T follicular helper cell (primary cell): ENCODE measurements around the gene LRRK1.

Experiments used
- DNase-seq: peaks from one replicate; pipeline ENCODE4 v3.0.0-alpha.2; 2020; ENCODE audit warnings: low read depth

LRRK1 gene

DNA sequence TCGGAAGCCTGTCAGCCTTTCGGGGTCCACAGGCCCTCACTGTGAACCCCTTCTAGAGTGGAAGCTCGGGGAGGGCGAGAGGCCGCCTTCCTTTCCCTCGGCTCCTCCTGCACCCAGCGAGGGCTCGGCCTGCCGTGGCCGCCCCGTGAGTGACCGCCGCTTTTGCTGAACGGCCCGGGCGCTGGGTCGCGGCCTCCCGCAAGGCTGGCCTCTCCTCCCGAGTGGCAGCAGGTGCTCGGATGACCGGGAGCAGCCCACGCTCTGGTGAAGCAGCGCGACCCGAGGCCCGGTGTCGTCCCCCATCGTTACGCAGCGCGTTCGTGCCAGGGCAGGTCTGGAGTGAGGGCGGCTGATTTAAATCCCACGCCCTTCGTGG lies 53.8 kb downstream of the LRRK1 start:
- no peak for DNase-seq

DNA sequence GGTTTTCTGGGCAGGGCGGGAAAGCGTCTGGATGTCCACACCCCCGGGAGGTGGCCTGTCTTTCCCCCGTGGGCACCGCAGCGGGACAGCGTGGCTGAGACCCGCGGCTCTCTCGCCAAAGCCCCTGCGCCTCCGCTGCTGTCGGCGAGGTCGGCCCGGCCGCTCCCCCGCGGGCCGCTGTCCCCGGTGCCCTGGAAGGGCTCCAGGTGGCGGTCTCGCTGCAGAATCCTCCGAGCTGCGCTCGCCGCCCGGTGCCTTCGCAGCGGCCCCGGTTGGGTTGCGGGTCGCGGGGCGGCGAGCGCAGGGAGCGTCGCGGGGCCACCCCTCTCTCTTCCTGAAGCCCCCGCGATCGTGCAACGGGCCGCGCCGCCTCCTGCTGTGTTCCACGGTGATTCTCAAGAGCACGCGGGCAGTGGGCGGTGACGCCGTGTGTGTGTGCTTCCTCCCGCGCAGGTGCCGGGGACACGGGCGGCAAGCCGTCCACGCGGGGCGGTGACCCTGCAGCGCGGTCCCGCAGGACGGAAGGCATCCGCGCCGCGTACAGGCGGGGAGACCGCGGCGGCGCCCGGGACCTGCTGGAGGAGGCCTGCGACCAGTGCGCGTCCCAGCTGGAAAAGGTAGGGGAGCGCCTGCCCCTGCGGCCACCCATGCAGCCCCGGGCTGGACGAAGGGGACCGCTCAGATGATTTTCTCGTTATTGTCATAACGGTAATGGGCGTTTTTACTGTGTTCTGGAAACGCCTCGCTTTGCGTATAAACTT lies 54.4 kb downstream of the LRRK1 start:
- no peak for DNase-seq

DNA sequence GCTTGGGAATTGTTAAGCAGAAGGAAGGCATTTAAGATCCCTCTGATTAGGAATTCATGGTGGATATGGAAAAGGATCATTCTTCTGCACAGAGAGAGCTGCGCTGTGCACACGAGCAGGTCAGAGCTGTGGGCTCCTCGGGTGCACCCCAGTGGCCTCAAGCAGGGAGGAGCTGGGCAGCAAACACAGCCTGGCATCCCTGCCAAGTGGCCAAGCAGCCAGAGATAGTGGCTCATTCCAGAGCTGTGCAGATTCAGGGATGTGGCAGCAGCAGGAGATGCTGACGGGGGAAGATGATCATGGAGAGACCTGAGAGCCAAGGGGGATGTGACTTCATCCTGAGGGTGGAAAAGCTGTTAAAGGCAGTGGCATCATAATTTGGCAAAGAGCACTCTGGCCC lies 55.9 kb downstream of the LRRK1 start:
- no peak for DNase-seq

DNA sequence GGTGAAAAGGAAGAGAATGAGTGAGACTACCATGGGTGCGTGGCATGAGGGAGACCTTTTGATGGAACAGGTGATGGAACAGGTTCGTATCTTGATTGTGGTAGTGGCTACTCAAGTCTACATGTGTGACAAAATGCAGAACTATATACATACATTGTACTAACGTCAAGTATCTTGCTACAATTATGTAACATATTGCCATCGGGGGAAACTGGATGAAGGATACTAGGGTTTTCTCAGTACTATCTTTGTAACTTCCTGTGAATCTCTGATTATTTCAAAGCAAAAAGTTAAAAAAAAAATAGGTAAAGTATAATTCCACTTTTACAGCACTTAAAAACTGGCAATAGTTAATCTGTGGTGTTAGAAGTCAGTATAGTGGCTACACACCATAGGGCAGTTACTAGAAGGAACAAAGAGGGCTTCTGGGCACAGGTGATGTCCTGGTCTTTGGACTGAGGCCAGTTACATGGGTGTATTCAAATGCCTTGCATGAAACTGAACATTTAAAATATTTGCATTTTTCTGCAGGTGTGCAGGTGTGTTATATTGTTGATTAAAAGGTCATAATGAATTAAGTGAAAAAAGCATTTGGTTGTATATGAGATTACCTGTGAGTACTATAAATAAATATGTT lies 61.4 kb downstream of the LRRK1 start:
- no peak for DNase-seq

DNA sequence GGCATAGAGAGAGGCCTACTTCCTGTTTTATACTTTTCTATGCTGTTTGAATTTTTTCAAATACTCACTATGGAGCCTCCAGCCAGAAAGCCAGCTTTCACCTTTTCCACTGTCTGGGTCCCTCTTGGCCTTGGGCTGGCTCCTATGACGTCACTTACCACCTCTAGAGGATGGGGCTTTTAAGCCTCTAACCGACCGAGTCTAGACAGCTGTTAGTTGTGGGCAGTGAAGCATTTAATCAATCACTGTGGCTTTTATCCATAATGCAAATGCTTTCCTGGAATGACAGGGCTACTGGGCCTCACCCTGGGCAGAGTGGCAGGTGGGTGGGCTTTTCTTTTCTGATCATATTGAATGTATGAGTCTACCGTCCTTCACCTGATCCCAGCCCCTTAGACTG lies 61.9 kb downstream of the LRRK1 start:
- DNase-seq = no peak

DNA sequence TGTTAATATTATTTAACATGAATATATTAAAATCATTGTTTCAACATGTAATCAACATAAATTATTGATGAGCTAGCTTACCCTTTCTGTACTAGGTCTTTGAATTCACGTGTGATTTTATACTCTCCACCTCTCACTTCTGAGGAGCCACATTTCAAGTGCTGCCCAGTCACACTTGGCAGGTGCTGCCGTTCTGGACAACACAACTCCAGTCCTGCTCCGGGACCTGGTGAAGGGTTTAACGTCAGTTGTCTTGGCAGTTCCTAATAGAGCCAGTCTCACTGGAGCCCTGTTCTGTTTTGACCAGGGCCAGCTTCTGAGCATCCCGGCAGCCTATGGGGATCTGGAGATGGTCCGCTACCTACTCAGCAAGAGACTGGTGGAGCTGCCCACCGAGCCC lies 64.1 kb downstream of the LRRK1 start:
- DNase-seq = no peak

DNA sequence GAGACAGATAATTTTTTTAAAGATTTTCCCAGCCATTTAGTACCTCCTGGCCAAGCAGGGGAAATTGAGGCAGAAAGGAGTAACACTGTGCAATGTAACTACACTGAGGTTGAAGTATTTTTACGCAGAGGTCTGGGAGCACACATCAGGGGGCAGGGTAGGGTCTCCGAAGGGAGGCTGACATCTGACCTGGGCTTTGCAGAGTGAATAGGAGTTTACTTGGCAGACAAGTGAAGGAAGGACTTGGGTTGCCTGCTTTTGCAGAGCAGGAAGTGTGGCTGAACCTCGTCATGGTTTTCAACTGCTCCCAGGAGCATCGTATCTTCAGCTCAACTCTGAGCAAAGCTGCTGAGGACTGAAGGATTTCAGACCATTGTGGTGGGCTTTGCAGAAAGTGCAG lies 66.2 kb downstream of the LRRK1 start:
- DNase-seq = no peak

DNA sequence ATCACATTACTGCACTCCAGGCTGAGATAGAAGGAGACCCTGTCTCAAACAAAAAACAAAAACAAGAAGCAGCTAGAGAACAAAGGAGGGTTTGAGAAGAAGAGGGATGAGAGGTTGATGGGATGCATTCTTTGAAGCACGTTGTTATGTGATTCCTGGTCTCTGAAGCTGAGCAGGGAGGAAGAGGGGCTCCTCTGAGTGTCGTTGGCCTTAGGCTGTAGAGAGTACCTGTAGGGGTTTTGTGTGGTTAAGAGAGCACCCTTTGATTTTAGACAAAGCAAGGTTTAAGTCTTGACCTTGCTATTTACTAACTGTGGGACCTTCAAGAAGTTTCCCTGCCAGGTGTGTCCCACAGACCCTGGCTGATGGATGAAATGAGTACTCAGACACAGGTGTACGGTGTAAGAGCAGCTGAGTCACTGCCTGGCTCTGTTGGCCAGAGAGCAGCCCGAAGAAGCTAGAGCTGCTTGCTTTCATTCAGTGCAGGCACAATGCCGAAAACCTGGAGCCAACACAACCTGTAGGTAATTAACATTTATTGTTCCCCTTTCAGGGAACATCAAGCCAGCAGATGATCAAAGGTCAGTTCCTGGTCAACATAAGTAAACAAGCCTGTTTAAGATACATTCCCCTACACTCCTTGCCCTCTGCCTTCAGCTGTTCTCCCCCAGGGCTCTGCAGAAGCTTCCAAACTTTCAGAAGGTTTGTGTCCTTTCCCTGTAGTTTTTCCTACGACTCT lies 67.2 kb downstream of the LRRK1 start:
- no peak for DNase-seq

DNA sequence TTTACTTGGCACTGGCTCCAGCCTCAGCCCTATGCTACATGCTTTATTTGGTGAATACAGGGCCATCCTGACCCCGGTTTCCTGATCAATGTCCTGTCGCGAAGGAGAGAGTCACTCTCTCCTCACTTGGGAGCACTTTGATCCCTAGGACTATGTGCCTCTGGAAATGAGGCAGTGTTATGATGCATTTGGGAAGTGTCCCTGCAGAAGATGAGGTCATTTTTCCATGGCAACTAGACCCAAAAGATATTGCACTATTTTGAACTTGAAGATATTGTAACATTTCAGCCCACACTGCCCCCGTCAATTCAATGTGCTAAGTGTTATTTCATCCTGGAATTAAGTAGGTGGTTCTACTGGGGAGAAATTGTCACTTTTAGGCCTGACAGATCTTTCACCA lies 68.0 kb downstream of the LRRK1 start:
- no peak for DNase-seq

DNA sequence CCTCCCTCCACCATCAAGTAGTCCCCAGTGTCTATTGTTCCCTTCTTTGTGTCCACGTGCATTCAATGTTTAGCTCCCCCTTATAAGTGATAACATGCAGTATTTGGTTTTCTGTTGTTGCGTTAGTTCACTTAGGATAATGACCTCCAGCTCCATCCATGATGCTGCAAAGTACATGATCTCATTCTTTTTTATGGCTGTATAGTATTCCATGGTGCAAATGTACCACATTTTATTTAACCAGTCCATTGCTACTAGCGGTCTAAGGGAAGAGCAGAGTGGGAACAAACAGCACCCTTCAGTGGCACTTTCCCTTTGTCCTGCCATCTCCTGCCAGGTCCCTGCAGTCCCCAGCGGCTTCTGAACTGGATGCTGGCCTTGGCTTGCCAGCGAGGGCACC lies 69.1 kb downstream of the LRRK1 start:
- DNase-seq = no peak

DNA sequence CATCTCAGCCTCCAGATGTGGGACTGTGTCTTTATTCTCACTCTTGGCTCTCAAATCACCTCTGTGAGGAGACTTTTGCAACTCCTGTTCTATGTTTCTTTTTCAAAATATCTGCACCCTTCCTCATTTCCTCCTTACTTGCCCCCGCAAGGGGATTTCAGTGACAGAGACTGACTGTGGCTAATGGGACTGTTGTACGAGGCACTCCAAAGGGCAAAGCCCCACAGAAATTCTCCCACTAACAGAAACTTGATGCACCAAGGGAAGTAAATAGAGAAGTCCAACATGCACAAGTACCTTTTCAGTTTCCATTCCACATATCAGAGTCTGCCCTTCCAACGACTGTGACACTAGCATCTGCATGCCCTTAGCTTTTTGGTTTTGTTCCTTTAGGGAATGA lies 69.7 kb downstream of the LRRK1 start:
- no peak for DNase-seq

DNA sequence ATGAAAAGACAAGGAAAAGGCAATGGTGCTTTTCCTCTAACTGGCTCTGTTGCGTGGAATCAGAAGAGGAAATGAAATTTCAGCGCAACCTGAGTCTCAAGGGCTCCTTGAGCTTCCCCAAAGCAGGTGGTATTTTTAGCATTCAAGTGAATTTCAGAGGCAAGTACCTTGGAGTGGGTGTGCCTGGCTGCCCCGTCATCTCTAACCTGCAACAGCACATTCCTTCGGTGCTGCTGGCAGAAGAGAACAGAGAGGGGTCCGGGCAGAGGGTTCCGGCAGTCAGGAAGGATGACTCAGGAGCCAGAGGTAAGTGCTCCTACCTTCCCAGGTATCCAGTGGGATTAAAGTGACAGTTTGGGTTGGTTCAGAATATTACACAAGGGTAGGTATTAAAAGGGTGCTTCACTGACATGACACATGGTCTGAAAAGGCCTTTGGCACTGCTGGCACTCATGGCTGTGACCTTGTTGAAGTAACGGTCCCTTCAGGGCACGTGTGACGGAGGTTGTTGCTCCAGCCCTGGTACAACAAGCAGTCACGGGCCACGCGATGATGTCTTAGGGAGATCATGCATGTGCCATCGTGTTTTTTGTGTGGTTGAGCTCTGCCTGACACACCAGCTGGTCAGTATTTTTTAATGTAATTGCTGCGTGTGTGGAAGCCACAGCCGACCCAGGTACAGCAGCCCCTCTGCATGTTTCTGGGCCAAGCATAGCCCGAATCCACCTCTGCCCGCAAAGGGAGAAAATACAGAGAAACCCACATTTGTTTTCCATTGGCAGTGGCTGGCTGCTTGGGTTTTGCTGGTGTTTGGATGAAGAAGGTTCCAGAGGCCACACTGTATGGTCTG lies 75.7 kb downstream of the LRRK1 start:
- no peak for DNase-seq

DNA sequence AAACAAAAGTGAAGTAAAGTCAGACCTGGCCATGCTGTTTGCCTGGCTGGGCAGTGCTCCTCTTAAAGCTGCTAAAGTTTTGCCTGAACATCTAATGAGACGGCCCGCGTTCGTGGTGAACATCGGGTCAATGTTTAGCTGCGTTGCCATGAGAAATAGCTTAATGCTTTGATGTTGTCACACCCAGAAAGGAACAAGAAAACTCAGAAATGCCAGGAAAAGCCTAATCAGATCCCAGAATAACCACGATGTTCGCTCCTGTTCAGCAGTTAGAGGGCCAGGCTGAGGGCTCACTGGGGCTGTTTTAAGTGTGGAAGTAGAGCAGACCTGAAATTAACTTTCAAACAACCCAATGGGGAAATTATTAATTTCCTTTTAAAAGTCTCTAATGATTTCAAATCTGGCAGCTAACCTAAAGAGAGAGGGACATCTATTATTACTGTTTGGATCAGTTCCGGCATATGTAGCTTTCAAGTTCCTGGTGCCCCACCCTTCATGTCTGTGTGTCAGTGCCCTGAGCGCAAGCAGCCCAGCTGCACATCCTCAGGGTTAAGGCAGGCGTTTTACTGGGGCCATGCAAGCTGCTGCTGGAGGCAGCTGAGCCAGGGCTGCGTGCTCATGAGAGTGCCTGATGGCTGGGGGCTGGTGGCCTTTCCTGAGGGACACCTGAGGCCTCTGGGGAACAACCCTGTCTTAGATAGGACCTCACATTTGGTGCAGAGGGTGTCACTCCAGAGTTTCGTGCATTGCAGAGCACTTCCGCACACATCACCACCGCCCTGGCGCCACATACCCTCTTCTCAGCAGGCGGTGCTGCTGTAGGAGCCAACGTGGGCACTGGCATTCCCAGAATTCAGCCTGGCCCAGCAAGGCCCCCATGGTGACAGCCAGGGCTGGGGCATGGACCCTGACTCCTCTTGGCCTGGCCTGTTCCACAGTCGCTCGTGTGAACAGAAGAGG lies 76.6 kb downstream of the LRRK1 start:
- no peak for DNase-seq

DNA sequence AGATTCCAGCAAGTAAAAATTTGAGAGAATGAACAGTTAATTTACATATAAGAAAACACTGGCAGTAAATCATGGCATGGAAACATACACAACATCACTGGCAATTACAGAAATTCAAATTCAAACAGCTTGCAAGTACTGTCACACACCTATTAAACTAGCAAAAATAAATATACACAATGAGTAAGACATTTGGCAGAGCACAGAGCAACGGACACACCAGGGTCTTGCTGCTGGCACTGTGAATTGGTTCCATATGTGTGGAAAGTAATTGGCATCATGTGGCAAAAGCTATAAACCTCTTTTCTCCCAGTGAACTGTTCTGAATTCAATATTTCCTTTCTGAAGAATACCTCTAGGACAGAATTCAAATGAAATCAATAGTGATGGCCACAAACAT lies 78.3 kb downstream of the LRRK1 start:
- DNase-seq = no peak

DNA sequence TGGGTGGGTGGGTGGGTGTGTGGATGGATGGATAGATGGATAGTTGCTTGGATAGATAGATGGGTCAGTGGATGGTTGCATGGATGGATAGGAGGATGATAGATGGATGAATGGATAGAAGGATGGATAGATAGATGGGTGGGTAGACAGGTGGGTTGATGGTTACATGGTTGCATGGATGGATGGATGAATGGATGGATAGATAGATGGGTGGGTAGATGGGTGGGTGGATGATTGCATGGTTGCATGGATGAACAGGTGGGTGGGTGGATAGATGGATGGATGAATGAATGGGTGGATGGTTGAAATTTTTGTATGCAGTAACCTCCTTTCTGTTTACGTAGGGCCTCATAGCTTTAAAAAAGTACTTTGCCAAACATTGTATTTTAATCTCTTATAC lies 79.5 kb downstream of the LRRK1 start:
- no peak for DNase-seq

DNA sequence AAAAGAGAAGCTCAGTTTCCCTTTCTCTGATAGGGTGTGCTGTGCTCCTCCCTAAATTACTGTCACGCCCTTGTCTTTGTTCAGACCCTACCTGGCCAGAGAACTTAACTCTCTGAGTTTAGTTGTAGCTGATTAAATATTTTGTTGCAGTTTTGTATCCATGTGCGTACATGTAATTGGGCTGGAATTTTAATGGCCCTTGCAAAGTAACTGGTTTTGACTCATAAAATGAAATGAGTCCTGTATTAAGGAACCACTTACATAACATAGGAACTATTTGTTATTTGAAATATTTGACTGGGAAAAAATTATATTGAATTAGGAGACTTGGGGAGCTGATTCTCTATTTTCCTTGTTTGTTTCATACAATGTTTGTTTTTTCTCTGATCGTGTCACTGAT lies 80.2 kb downstream of the LRRK1 start:
- no peak for DNase-seq

DNA sequence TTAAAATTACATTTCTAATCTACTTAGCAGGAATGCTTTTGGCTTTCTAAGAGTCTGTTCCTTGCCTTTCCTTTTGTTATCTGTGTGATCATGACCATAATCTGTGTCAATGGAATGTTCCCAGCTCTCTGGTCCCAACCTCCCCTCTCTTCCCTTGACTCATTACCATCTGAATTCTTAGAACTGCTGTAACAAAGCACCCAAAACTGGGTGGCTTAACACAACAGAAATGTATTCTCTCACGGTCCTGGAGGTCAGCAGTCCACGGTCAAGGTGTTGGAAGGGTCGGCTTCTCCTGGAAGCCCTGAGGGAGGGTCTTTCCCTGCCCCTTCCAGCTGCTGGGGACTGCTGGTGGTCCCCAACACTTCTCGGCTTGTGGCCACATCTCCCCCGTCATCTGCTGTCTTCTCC lies 81.1 kb downstream of the LRRK1 start:
- no peak for DNase-seq

DNA sequence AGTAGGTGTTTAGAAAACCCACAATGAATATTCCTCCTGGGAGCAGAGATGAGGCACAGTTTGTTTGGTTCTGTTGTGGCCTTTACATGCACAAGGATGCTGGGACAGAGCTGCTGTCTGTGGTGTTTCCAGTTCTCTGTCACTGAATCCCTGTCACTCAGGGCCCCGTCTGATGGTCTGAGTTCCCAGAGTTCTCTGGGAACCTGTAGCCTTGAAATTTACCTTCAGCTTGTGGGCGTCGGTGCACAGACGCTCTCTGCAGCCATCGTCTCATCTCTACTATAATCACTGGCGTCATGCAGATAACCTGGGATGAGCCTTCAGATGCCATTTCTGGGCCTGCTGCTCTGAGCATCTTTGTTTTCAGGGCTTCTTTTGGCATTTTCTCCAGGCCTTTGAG lies 81.9 kb downstream of the LRRK1 start:
- DNase-seq = no peak

DNA sequence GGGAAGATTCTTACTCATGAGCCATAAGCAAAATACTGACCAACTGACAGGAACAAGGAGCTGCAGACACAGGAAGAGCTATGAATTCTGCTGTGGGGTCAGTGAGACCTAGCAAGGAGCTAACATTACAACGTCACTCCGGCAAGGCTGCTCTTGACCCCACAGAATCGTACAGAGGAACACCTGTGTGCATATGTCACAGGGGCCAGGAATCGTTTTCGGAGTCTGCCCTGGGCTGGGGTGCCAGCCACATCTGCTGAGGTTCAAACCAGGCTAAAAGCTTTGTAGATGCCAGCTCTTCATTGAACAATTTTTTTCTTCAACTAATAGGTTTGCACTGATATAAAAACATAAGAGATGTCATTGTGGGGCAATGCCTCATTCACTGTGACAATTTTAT lies 82.6 kb downstream of the LRRK1 start:
- DNase-seq = no peak

DNA sequence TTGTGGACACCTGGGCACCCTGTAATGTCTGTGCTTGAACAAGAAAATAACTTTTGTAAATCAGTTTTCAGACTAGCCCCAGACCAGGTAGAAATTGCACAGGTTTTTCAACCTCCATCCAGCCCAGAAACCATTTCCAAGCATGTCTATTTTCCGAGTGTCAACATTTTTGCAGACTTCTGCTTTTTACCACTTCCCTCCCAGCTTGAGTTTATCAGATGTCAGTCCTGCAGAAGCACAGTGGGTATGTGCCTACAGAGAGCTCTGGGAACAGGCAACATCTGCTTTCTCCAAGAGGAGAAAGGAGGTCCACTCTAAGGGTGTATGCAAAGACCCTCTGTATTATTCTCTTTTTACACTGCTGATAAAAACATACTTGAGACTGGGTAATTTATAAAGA lies 83.9 kb downstream of the LRRK1 start:
- DNase-seq = no peak

DNA sequence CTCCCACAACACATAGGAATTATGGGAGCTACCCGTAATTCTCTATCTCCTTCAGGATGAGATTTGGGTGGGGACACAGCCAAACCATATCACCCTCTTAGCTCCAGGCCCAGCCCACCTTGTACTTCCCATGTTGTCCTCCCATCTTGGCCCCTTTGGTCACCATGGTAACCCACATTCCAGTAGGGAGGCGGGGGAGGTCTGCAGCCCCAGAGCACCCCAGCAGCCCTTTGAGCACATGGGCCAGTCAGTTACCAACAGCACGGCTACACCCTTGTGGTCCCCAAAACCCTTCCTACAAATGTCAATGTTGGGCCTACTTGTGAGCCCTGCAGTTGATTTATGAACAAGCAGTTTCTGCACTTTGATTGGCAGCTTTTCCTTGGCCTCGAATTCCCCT lies 84.5 kb downstream of the LRRK1 start:
- no peak for DNase-seq
